COLO668 (cell line): ENCODE measurements around the gene ERICH2.
"Not testable (repeated sequence)": the region's sequence is repeated elsewhere in the genome, so short reads cannot be mapped to it uniquely, and the experiment has no call there.

ENCODE experiments used
- DNase-seq: peaks from one replicate; lab custom pipeline; 2025; ENCODE audit not compliant: unreplicated experiment; lab: John Stamatoyannopoulos, UW

Gene ERICH2

GRCh38 chr2:170770008-170770605, at the start of gene ERICH2:
ERICH2 (plus strand) TSS chr2:170770378; CDS start chr2:170770682, 304 bp downstream.
- peak; percentile 48 for DNase-seq

GRCh38 chr2:170721678-170722077, 48.5 kb upstream of the ERICH2 start:
- no peak for DNase-seq

GRCh38 chr2:170722301-170722700, 47.9 kb upstream of the ERICH2 start:
- no peak for DNase-seq

GRCh38 chr2:170723446-170723958, 46.7 kb upstream of the ERICH2 start:
- DNase-seq, result no peak

- DNase-seq, result no peak
Measured at GRCh38 chr2:170733798-170734600, 36.2 kb upstream of the ERICH2 start.

- DNase-seq, result not testable (repeated sequence)
Measured at GRCh38 chr2:170734601-170735000, 35.6 kb upstream of the ERICH2 start.

- no peak for DNase-seq
Measured at GRCh38 chr2:170736628-170737027, 33.5 kb upstream of the ERICH2 start.

GRCh38 chr2:170737406-170737805, 32.8 kb upstream of the ERICH2 start:
- DNase-seq, result no peak

GRCh38 chr2:170737821-170738220, 32.4 kb upstream of the ERICH2 start:
- no peak for DNase-seq

- no peak for DNase-seq
Measured at GRCh38 chr2:170739048-170739447, 31.1 kb upstream of the ERICH2 start.

- no peak for DNase-seq
Measured at GRCh38 chr2:170739507-170740046, 30.6 kb upstream of the ERICH2 start.

- DNase-seq, result no peak
Measured at GRCh38 chr2:170740660-170741059, 29.5 kb upstream of the ERICH2 start.

GRCh38 chr2:170742000-170742399, 28.2 kb upstream of the ERICH2 start:
- no peak for DNase-seq

- no peak for DNase-seq
Measured at GRCh38 chr2:170742896-170743529, 27.2 kb upstream of the ERICH2 start.

- no peak for DNase-seq
Measured at GRCh38 chr2:170743530-170744239, 26.5 kb upstream of the ERICH2 start.

- DNase-seq, result peak; percentile 35
Measured at GRCh38 chr2:170744248-170745002, 25.8 kb upstream of the ERICH2 start.

- no peak for DNase-seq
Measured at GRCh38 chr2:170745305-170745704, 24.9 kb upstream of the ERICH2 start.

GRCh38 chr2:170747921-170748320, 22.3 kb upstream of the ERICH2 start:
- no peak for DNase-seq

GRCh38 chr2:170751555-170751954, 18.6 kb upstream of the ERICH2 start:
- not testable (repeated sequence) for DNase-seq

GRCh38 chr2:170761572-170761971, 8.6 kb upstream of the ERICH2 start:
- DNase-seq, result no peak
